Measurements from ENCODE around the gene CPB2.

GRCh38 chr13:46109451-46109850, 4.6 kb upstream of the CPB2 start:
- TF ChIP-seq, protein P1, sequence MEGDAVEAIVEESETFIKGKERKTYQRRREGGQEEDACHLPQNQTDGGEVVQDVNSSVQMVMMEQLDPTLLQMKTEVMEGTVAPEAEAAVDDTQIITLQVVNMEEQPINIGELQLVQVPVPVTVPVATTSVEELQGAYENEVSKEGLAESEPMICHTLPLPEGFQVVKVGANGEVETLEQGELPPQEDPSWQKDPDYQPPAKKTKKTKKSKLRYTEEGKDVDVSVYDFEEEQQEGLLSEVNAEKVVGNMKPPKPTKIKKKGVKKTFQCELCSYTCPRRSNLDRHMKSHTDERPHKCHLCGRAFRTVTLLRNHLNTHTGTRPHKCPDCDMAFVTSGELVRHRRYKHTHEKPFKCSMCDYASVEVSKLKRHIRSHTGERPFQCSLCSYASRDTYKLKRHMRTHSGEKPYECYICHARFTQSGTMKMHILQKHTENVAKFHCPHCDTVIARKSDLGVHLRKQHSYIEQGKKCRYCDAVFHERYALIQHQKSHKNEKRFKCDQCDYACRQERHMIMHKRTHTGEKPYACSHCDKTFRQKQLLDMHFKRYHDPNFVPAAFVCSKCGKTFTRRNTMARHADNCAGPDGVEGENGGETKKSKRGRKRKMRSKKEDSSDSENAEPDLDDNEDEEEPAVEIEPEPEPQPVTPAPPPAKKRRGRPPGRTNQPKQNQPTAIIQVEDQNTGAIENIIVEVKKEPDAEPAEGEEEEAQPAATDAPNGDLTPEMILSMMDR (conservative IDR thresholded peaks at IDR 0.05 in 1 of 2, IDR thresholded peaks at IDR 0.05 in 1 of 2; ENCODE audit: low read depth in 1 of 2, low read length in 2 of 2) = no peak
- no peak for TF ChIP-seq EZH2 (IDR thresholded peaks at IDR 0.05; ENCODE audit: low read length, missing control alignments)
